Lower lobe of right lung (tissue), 2 donors: ENCODE measurements around the gene TMEM87A. TPM values are rescaled to one million over a fixed set of nuclear protein-coding genes. Genes with fewer than 3 reads are reported as not detected.
A peak's percentile ranks its signal among the peaks of the same experiment; 100 is the strongest.

ENCODE experiments used
- ATAC-seq, 2 donors: fragments of 200-7000 bp; cut with Tn5 transposase; one replicate each; pipeline ENCODE4 v1.9.1; 2020 to 2022; ENCODE audit warnings: mild to moderate bottlenecking in 2 of 2, moderate library complexity in 2 of 2
- DNase-seq: peaks from one replicate; pipeline ENCODE4 v3.0.0-alpha.2; 2020
- H3K27ac ChIP-seq: fragments of 200-600 bp; one replicate; pipeline ENCODE4 v1.8.0; 2022
- H3K27me3 ChIP-seq: fragments of 200-600 bp; one replicate; pipeline ENCODE4 v1.8.0; 2022; ENCODE audit warnings: low read depth
- H3K36me3 ChIP-seq: fragments of 200-600 bp; one replicate; pipeline ENCODE4 v1.8.0; 2022; ENCODE audit warnings: mild to moderate bottlenecking
- H3K4me1 ChIP-seq: fragments of 200-600 bp; one replicate; pipeline ENCODE4 v1.8.0; 2022
- H3K4me3 ChIP-seq: fragments of 200-600 bp; one replicate; pipeline ENCODE4 v1.8.0; 2022; ENCODE audit warnings: mild to moderate bottlenecking
- H3K9me3 ChIP-seq: fragments of 200-600 bp; one replicate; pipeline ENCODE4 v1.8.0; 2022
- intact Hi-C: fragments of 100-400 bp; cut with DNase I; formaldehyde crosslinking; loops from one replicate; pipeline ENCODE4 v1.11.0; 2022
- total RNA-seq: library from RNA; stranded (reverse); fragmentation: NEBNext Ultra II Directional; extraction: Animal tissue kit (Norgen Biotek cat#: 25700); gene quantifications from one replicate; pipeline ENCODE4 v1.2.1, GENCODE V29; 2021
- TF ChIP-seq, protein P1 (sequence below): fragments of 200-600 bp; IDR thresholded peaks from one replicate; pipeline ENCODE4 v1.8.0; 2022; ENCODE audit warnings: antibody characterized with exemption, mild to moderate bottlenecking
- donor health status: DM: no; HTN: yes; CAD: no; lungs with severe emphysema.

Gene TMEM87A
- total RNA-seq, 1 donor from 2014 or later, result 129 TPM

DNA sequence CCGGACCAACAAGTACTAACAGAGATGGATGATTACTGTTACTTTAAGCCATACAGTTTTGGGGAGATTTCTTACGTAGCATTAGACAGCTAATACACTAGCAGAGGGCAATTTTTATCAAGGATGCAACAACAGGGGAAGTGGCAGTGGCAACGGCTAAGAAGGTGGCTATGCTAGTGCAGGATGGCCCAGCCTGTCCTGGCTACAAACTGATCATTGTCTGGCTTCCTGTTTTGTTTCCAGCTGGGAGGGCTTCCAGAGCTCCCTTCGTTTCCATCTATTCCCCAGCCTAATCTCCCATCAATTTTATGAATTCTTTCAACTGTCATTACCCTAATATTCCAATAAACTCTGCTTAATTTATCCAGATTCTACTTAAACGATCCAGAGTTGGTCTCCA, 100.8 kb downstream of the TMEM87A start:
- no peaks in the 10 kb centered on the region for H3K9me3 ChIP-seq
- H3K4me3 ChIP-seq, result no peak overlapping the region
- H3K27ac ChIP-seq, result no peak overlapping the region
- no peak for ATAC-seq
- TF ChIP-seq, protein P1, sequence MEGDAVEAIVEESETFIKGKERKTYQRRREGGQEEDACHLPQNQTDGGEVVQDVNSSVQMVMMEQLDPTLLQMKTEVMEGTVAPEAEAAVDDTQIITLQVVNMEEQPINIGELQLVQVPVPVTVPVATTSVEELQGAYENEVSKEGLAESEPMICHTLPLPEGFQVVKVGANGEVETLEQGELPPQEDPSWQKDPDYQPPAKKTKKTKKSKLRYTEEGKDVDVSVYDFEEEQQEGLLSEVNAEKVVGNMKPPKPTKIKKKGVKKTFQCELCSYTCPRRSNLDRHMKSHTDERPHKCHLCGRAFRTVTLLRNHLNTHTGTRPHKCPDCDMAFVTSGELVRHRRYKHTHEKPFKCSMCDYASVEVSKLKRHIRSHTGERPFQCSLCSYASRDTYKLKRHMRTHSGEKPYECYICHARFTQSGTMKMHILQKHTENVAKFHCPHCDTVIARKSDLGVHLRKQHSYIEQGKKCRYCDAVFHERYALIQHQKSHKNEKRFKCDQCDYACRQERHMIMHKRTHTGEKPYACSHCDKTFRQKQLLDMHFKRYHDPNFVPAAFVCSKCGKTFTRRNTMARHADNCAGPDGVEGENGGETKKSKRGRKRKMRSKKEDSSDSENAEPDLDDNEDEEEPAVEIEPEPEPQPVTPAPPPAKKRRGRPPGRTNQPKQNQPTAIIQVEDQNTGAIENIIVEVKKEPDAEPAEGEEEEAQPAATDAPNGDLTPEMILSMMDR, result no peak
- no peak for DNase-seq
- intact Hi-C loops, result no loop called here
- peaks cover 6% of the 10 kb centered on the region for H3K4me1 ChIP-seq
- H3K27me3 ChIP-seq, result no peaks in the 10 kb centered on the region
- H3K36me3 ChIP-seq, result peaks cover 99% of the 10 kb centered on the region

DNA sequence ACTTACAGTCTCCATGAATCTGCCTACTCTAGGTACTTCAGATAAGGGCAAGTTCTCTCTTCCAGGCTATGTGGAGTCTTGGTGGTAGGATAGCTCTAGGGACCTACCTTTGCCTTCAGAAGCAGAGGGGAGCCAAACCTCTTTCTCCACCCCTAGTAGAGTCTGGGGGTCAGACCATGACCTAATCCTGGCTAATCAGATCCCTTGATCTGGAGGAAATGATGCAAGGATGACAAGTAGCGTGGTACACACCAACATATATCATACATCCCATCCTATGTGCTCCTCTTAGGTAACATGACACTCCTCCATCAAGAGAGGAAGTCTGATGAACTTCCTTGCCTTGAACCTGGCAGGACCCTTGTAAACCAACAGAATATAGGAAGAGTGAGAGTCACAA, 101.4 kb downstream of the TMEM87A start:
- Histone ChIP-seq H3K9me3 (no peaks in the 10 kb centered on the region), H3K27me3 (no peaks in the 10 kb centered on the region), H3K27ac (no peak overlapping the region), H3K36me3 (peaks cover 99% of the 10 kb centered on the region), H3K4me3 (no peak overlapping the region), H3K4me1 (peaks cover 6% of the 10 kb centered on the region)
- TF ChIP-seq, protein P1, result no peak
- ATAC-seq (no peak), DNase-seq (no peak)
- intact Hi-C loops, result no loop called here

DNA sequence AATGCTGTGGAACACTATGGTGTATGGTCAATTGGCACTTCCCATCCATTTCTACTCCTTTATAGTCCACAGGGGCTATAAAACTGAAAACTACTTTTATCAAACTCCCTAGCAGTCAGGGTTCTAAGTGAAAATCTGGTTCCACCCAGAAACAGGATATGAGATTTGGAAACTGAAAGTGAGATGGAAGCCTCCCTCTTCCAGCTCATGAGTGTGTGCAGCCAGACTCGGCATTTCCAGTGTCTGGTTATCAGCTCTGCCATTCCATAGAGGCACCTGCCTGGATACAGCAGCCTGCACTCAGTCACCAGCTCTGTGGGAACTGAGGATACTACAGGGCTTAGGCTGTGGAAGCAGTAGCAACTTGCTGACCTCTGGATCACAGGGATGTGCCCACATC, 102.1 kb downstream of the TMEM87A start:
- H3K4me1 ChIP-seq, result peaks cover 6% of the 10 kb centered on the region
- no peaks in the 10 kb centered on the region for H3K27me3 ChIP-seq
- no peak overlapping the region for H3K4me3 ChIP-seq
- H3K9me3 ChIP-seq, result no peaks in the 10 kb centered on the region
- intact Hi-C loops, result no loop called here
- H3K36me3 ChIP-seq, result peaks cover 99% of the 10 kb centered on the region
- H3K27ac ChIP-seq, result peak overlapping the region; percentile 2
- TF ChIP-seq, protein P1, result no peak
- peak; percentile 48 to 49 for ATAC-seq
- no peak for DNase-seq

DNA sequence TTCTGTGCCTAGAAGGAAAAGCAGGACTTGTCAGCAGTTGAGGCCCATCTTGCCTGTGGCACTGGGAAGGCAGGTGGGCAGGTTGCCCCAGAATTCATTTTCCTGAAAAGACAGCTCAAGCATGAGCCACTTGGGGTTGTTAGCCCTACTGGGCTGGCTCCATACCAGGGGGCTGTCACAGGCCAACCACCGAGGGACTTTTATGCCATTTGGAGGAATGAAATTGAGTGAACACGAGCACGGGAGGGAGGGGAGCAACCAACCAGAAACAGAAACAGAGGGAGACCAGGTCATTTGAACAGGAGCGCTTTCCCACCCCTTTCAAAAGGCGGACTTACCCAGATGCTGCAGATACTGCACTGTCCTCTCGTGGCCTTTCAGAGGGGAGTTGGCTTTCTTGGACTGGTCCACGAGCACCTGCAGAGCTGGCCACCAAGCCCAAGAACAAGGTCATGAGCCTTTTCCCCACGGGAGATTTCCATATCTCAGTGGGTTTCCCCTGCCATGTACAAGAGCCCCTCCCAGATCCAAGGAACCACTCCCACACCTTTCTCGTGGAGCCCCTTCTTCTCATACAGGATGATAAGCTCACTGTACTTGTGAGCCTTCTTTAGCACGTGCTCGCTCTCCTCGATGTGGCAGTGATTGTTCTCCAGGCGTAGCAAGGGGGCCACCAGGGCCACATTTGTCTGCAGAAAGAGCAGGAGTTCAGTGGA, 106.8 kb downstream of the TMEM87A start:
- intact Hi-C loops, result no loop called here
- H3K4me3 ChIP-seq, result no peak overlapping the region
- ATAC-seq (no peak), DNase-seq (no peak)
- H3K27me3 ChIP-seq, result no peaks in the 10 kb centered on the region
- H3K27ac ChIP-seq, result no peak overlapping the region
- no peaks in the 10 kb centered on the region for H3K4me1 ChIP-seq
- TF ChIP-seq, protein P1, result no peak
- peaks cover 99% of the 10 kb centered on the region for H3K36me3 ChIP-seq
- no peaks in the 10 kb centered on the region for H3K9me3 ChIP-seq

DNA sequence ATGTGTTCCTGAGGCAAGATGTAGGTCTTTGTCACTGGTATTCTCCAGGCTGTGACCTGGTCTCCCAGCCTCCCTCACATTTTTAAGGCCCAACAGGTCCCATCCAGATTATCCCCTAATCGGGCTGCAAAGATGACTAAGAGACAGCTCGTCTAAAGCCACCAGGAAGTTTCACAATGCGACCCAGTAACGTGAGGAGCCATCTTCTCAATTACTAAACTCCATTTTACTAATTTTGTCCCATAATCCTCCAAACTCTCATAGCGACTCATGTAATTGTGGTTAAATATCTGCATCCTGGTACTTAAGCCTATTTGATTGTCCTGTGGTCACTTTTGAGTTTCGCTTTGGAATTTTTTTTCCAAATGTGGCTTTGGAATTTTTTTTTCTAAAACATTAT, 108.1 kb downstream of the TMEM87A start:
- peaks cover 100% of the 10 kb centered on the region for H3K36me3 ChIP-seq
- H3K4me3 ChIP-seq, result no peak overlapping the region
- H3K27ac ChIP-seq, result no peak overlapping the region
- intact Hi-C loops, result no loop called here
- H3K9me3 ChIP-seq, result no peaks in the 10 kb centered on the region
- DNase-seq, result no peak
- no peaks in the 10 kb centered on the region for H3K27me3 ChIP-seq
- H3K4me1 ChIP-seq, result no peaks in the 10 kb centered on the region
- TF ChIP-seq, protein P1, result no peak
- no peak for ATAC-seq
